HG03139 (cell line): ENCODE results near the gene AGPAT2.
"Not testable (repeated sequence)": the region's sequence is repeated elsewhere in the genome, so short reads cannot be mapped to it uniquely, and the experiment has no call there.

Experiments used
- ATAC-seq: cut with Tn5 transposase; IDR thresholded peaks from one replicate; pipeline ENCODE4 v1.9.1; 2021; ENCODE audit not compliant: unreplicated experiment

AGPAT2 gene

GRCh38 chr9:136720898-136721338 is 33.7 kb upstream of the AGPAT2 start:
- no peak for ATAC-seq

- no peak for ATAC-seq
Observed at GRCh38 chr9:136720251-136720897, 33.1 kb upstream of the AGPAT2 start.

GRCh38 chr9:136719195-136719880 is 32.1 kb upstream of the AGPAT2 start:
- no peak for ATAC-seq

GRCh38 chr9:136718345-136719194 is 31.3 kb upstream of the AGPAT2 start:
- no peak for ATAC-seq

- ATAC-seq: no peak
Observed at GRCh38 chr9:136717399-136717798, 30.1 kb upstream of the AGPAT2 start.

GRCh38 chr9:136714893-136715274 is 27.6 kb upstream of the AGPAT2 start:
- no peak for ATAC-seq

- no peak for ATAC-seq
Observed at GRCh38 chr9:136714096-136714892, 27.0 kb upstream of the AGPAT2 start.

GRCh38 chr9:136713550-136713949 is 26.3 kb upstream of the AGPAT2 start:
- no peak for ATAC-seq

- ATAC-seq: no peak
Observed at GRCh38 chr9:136712690-136713544, 25.7 kb upstream of the AGPAT2 start.

- ATAC-seq: no peak
Observed at GRCh38 chr9:136711751-136712689, 24.8 kb upstream of the AGPAT2 start, which contains the start of gene DIPK1B. Gene DIPK1B (plus strand): TSS chr9:136712572. CDS start chr9:136712666, 94 bp downstream.

GRCh38 chr9:136711219-136711648 is 24.0 kb upstream of the AGPAT2 start:
- ATAC-seq: not testable (repeated sequence)

- ATAC-seq: no peak
Observed at GRCh38 chr9:136710543-136710942, 23.3 kb upstream of the AGPAT2 start.

GRCh38 chr9:136709454-136710109 is 22.3 kb upstream of the AGPAT2 start:
- ATAC-seq: no peak

GRCh38 chr9:136707849-136708517 is 20.7 kb upstream of the AGPAT2 start:
- ATAC-seq: no peak

GRCh38 chr9:136707011-136707410 is 19.8 kb upstream of the AGPAT2 start:
- ATAC-seq: no peak

- no peak for ATAC-seq
Observed at GRCh38 chr9:136705564-136705963, 18.3 kb upstream of the AGPAT2 start.

- ATAC-seq: not testable (repeated sequence)
Observed at GRCh38 chr9:136704741-136705140, 17.5 kb upstream of the AGPAT2 start.
